Chondrocyte (in vitro differentiated cells): Measurements from ENCODE around the gene SLC35B2. TPM values are rescaled to one million over a fixed set of nuclear protein-coding genes. Genes with fewer than 3 reads are reported as not detected.
A peak's percentile ranks its signal among the peaks of the same experiment; 100 is the strongest.

ENCODE experiments used
- DNase-seq: peaks from one replicate; pipeline ENCODE4 v3.0.0; 2021; ENCODE audit warnings: mixed read lengths, low spot score
- H3K27ac Mint-ChIP-seq: one replicate; pipeline ENCODE4 v1.8.0; 2021; ENCODE audit warnings: mild to moderate bottlenecking, moderate library complexity, mixed read lengths; ENCODE audit not compliant: unreplicated experiment
- H3K27me3 Mint-ChIP-seq: 2 replicates; pipeline ENCODE4 v1.8.0; 2021; ENCODE audit warnings: low read depth, mixed read lengths
- H3K36me3 Mint-ChIP-seq: 2 replicates; pipeline ENCODE4 v1.8.0; 2021; ENCODE audit warnings: low read depth, mixed read lengths
- H3K4me1 Mint-ChIP-seq: 2 replicates; pipeline ENCODE4 v1.8.0; 2021; ENCODE audit warnings: low read depth, mild to moderate bottlenecking, mixed read lengths
- H3K4me3 Mint-ChIP-seq: one replicate; pipeline ENCODE4 v1.8.0; 2021; ENCODE audit warnings: mild to moderate bottlenecking, moderate library complexity, mixed read lengths; ENCODE audit not compliant: unreplicated experiment
- H3K9me3 Mint-ChIP-seq: 2 replicates; pipeline ENCODE4 v1.8.0; 2021; ENCODE audit warnings: low read depth, mixed read lengths
- CTCF ChIP-seq: fragments of 200-600 bp; sonication (generic); IDR thresholded peaks from 2 replicates; pipeline ENCODE4 v1.5.0; 2021; ENCODE audit warnings: antibody characterized with exemption, mild to moderate bottlenecking, moderate library complexity
- total RNA-seq: library from RNA; stranded (reverse); gene quantifications from 3 replicates; pipeline ENCODE4 v1.2.1, GENCODE V29; 2021

SLC35B2 gene
- total RNA-seq, 1 donor from 2014 or later = 71.5 TPM

DNA sequence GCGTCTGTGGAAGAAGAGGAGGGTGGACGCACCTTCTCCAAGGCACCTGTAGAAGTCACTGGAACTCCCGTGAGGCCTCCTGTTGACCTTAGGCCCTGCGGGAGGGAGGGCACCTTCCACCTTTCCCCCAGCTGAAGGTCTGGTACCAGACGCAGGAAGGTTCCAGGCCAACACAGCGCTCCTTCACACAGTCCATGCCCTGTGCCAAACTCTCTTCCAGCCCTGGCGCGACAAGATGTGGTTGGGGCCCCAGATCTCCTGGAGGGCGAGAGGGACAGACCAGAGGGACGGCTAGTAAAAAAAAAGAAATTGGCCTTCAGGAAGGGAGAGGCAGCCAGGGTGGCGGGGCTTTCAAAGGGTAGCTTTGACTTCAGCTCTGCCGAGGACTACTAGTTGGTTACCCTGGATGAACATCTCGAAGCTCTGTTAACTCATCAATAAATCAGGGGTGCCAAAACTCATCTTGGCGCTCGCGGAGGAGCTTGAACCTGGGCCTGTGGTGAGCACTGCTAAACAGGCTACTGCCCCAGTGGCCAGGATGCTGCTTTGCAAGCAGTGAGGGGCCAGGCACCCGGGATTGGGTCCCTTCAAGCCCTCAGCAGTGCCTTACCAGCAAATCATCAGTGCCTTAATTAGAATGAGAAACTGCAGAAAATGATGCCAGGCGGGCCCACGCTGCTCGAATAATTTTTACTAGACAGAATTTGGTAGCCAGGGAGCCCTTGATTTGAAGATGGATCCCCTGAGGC, 40.9 kb upstream of the SLC35B2 start:
- Mint-ChIP-seq H3K4me1 (peaks cover 6% of the 10 kb centered on the region), H3K36me3 (peaks cover 24% of the 10 kb centered on the region), H3K4me3 (peak overlapping the region; percentile 62), H3K27me3 (peaks cover 38% of the 10 kb centered on the region), H3K9me3 (no peaks in the 10 kb centered on the region), H3K27ac (no peak overlapping the region)
- no peak for DNase-seq
- TF ChIP-seq CTCF = no peak

GRCh38 chr6:44297063-44298038, 40.0 kb upstream of the SLC35B2 start:
- Mint-ChIP-seq H3K27me3 (peaks cover 45% of the 10 kb centered on the region), H3K4me1 (peaks cover 6% of the 10 kb centered on the region), H3K36me3 (peaks cover 22% of the 10 kb centered on the region), H3K9me3 (no peaks in the 10 kb centered on the region), H3K4me3 (peak overlapping the region; percentile 62), H3K27ac (no peak overlapping the region)
- TF ChIP-seq CTCF = no peak
- no peak for DNase-seq

GRCh38 chr6:44294832-44295791, 37.8 kb upstream of the SLC35B2 start:
- Mint-ChIP-seq H3K9me3 (no peaks in the 10 kb centered on the region), H3K27ac (no peak overlapping the region), H3K27me3 (peaks cover 63% of the 10 kb centered on the region), H3K4me1 (peaks cover 6% of the 10 kb centered on the region), H3K4me3 (no peak overlapping the region), H3K36me3 (peaks cover 3% of the 10 kb centered on the region)
- no peak for TF ChIP-seq CTCF
- DNase-seq = no peak

DNA sequence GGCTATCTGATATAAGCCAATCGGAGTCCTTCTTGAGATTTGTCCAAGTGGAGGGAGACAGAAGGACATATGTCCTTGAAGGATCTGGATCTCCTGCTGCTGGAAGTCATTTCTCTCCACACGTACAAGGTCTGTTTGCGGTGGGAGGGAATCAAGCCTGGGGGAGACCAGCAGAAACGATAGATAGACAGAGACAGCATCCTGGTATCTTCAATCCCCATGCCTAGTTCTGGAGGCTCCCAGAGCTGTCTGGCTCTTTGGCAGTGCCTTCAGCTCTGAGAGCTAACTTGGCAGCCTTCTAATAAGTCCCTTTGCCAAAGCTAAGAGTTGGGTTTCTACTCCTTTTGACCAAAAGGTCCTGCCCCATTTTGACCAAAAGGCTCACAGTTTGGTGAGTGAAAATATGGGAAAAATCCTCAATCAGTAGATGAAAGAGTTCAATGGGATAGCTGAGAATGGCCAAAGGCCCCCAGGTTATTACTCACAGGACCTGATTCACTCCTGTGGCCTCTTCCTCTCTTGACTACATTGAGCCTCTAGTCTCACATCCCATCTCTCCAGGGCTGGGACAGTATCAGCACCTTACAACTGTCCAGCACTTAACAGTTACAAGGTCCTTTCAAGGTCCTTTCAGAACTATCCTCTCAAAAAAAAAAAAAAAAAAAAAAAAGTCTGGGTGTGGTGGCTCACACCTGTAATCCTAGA, 35.5 kb upstream of the SLC35B2 start:
- Mint-ChIP-seq H3K4me1 (peaks cover 2% of the 10 kb centered on the region), H3K27me3 (peaks cover 68% of the 10 kb centered on the region), H3K4me3 (no peak overlapping the region), H3K9me3 (no peaks in the 10 kb centered on the region), H3K36me3 (peaks cover 1% of the 10 kb centered on the region), H3K27ac (no peak overlapping the region)
- TF ChIP-seq CTCF = no peak
- no peak for DNase-seq
